Stimulated activated CD4-positive, alpha-beta T cell treated with anti-CD3 and anti-CD28 coated beads, Interleukin-15, amount 100 ng/mL, for 48 hours (primary cell): ENCODE data around the gene STRN4.
"Not testable (repeated sequence)": the region's sequence is repeated elsewhere in the genome, so short reads cannot be mapped to it uniquely, and the experiment has no call there.

Source experiments
- DNase-seq, 2 donors: peaks; one replicate each; pipeline ENCODE4 v3.0.0-alpha.2; 2020; ENCODE audit warnings: low read depth in 2 of 2

STRN4 gene

DNA sequence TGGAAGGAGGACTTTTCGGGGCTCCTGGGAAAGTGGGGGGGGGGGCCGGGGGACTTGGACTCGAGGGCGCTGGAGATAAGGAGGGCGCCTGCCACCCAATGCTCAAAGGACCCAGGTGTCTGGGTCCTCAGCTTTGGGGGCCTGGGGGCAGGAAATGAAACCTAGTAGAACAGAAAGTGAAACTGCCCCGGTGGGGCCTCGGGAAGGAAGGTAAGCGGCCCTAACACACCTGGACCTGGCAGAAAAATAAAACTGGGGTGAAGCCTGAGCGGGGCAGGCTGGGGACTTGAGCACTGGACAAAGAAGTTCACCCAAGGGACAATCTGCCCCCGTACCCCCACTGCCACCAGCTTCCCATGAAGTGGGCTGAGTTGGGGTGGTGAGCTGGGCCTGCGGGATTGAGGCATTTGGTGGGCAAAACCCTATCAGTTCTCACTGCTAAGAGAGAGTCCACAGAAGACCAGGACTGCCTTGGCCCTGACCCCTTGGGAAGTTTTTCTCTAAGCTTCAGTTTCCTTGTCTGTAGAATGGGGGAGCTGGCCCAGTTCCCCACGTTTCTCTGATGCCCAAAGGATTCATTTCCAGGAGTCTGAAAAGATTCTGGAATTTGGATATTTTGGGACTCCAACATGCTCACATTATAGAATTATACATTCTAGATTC, 31.7 kb downstream of the STRN4 start:
- DNase-seq = peak; percentile 26 to 46

DNA sequence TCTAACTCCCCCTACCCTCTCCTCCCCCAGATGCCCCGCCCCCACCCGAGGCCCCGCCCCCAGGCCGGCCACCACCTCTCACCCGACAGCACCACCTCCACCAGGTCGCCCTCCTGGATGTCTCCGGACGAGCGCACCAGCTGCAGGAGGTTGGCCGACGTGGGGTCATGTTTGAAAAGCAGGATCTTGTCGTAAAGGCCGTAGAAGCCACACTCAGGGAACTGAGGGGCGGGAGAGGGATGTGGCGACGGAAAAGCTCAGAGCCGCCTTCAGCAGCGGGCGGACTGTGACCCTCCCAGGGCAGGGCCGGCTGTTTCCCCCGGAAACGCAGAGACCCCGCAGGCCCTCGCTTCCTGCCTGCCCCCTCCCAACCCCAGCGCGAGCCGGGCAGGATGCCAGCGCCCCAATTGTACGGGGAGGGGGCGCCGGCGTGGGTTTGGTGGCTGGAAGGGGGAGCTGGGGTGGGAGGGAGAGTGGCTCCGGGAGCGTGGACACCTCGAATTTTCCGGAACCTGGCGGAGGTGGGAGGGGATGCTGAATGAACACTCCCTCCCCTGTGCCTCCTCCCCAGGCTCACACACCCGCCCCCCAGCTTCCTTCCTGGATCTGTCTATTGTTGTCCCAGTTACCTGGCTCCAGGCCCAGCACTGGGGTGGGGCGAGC, 32.3 kb downstream of the STRN4 start:
- peak; percentile 52 to 60 for DNase-seq

DNA sequence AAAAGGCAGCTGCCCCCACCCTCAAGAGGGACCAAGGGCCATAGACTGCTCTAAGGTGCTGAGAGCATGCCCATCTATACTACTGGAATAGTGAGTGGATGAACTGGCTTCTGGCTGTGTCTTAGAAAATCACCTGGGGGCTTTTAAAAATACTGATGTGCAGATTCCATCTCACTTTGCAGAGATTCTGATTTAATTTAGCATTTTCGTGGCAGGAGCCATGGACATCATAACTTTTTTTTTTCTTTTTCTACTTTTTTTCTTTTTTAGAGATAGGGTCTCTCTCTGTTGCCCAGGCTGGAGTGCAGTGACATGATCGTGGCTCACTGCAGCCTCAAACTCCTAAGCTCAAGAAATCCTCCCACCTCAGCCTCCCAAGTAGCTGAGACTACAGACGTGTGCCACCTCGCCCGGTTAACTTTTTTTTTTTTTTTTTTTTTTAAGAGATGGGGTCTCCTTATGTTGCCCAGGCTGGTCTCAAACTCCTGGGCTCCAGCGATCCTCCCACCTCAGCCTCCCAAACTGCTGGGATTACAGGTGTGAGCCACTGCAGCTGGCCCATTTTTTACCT, 33.4 kb downstream of the STRN4 start:
- not testable (repeated sequence) for DNase-seq

DNA sequence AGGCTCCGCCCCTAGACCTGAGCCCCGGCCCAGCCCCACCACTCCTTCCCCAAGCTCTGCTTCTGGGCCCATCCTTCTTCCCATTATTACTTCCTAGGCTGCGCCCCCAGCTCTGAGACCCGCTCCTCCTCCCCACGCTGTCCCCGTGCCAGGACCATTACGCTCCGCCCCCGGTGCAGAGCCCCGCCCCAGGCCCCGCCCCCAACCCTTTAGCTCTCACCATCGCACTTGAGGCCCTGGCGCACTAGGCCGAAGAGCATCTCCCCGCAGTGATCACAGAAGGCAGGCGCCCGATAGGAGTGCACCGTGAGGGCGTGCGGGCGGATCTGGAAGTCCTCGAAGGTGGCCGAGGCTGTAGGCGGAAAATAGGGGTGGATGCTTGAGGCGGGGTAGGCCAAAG, 35.6 kb downstream of the STRN4 start:
- no peak for DNase-seq

DNA sequence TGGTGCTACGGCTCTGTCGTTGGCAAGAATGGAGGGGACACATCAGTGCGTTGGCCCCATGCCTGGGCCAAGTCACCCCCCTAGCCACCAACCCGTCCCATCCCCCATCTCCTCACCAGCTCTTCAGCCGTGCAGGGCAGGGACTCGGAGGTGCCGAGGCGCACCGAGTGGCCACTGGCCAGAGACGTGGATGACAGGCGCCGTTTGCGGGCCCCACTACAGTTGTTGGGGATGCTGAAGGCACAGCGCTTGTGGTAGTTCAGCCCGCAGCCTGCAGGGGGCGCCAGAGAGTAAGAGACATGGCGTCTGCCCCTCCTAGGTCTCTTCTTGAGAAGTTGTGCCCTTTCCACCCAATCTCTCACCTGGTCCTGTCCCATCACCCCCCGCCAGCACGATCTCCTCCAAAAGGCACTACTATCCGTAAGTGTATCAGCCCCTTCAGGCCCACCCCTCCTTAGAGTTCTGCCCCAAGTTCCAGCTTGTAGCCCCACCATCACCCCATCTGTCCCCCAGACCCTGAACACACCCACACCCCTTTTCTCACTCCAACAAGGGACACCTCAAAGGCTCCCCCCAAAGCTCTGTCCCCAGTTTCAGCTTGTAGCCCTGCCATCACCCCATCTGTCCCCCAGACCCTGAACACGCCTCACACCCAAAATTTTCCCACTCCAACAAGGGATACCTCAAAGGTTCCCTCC, 41.7 kb downstream of the STRN4 start:
- peak; percentile 68 to 86 for DNase-seq

DNA sequence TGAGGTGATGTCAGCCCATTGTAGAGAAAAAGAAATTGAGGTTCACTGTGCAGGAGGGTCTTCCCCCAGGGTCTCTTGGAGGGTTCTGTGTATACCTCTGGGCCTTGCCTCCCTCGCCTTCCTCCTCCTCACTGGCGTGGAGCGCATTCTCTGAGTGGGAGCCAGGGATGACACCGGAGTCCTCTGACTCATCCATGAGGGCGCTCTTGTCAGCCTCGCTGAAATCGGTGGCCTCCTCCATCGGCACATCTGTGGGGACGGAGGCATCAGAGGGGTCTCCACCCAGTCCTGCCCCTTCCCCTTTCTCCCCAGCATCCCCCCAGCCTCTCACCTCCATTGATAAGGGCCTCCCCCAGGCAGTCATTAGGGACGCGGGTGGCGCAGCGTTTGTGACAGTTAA, 45.5 kb downstream of the STRN4 start:
- DNase-seq = no peak

DNA sequence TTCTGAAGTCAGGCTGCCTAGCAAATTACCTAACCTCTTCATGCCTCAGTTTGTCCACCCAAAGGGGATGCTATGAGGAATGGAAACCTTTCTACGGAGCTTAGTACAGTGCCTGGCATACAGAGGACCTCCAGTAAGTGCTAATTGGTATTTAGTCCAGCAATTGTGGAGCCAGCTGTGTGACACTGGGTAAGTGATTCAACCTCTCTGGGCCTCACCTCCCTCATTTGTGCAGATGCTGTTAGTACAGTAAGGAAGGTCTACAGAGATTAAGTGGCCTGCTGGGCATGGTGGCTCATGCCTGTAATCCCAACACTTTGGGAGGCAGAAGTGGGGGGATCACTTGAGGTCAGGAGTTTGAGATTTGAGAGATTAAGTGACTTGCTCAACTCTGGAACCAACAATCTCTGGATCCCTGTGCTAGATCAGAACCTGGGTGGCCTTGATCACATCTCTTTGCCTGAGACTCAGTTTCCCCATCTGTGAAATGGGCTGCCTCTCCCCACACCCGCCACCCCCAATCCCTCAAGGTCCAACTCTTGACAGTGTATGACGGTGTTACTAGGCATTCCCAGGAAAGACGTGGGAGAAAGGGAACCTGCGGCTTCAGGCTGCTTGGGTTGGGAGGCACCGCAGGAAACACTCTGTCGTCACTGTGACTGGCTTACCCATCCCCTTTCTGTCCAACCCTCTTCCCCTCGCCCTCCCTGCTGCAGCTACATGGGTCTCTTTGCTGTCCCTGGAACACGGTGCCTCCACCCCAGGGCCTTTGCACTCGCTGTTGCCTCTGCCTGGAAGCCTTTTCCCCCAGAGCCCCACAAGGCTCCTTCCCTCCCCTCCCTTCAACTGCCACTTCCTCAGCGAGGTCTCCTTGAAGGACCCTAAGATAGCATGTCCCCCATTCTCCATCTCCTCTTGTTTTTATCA, 47.6 kb downstream of the STRN4 start:
- DNase-seq = no peak

DNA sequence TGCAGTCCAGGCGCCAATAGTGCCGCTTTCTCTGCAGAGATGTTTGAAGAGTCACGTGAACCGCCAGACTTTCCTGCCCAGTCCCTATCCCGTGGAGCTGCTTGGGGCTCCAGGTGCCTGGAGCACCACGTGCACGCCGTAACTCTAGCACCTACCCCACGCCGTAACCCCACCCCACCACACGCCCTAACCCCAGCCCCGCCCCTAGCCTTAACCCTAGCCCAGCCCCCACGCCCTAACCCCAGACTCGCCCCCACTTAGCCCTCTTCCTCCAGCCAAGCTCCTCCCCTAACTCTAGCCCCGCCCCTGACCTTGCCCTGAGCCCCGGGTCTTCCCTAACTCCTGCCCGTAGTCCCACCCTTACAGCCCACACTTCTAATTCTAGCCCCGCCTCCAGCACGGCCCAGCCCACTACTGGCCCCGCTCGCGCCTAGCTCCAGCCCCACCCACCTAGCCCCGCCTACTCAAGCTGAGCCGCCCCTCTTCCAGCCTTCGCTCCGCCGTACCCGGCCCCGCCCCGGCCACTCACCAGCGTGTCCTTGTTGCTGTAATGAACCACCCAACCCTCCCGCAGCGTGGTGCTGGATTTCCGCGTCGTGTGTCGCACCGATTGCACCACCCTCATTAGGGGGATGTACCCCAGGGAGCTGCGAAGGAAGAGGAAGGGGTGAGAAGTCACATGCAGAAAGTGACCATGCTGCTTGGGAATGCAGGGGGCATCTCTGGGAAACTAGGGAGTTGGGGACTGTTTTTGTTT, 48.9 kb downstream of the STRN4 start:
- no peak for DNase-seq

DNA sequence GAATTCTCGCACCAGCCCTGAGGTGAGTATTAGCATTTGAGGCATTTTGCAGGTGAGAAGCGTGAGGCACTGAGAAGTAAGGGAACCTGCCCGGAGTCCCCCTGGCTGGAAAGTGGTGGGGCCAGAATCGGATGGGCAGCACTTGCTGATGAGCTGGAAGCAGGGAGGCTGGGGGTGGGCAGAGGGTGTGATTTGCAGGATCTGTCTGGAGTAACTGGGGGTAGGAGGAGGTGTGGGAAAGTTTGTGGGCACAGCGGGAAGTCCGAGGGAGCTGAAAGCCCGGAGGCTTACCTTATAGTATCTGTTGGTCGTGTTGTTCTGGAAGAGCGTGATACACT, 49.4 kb downstream of the STRN4 start:
- DNase-seq = no peak

DNA sequence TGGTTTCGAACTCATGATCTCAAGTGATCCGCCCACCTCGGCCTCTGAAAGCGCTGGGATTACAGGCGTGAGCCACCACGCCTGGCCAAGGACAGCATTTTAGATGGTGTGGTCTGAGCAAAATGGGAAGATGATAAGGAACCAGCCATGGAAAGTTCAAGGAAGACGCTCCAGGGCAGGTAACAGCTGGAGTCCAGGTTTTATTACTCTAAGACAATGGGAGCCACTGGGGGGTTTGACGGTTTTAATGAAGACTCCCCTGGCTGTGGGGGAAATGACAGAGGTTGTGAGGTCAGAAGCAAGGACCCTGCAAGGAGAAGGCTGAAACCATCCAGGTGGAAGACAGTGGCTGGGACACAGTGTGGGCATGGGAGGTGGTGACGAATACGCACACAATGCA, 50.2 kb downstream of the STRN4 start:
- DNase-seq = no peak

DNA sequence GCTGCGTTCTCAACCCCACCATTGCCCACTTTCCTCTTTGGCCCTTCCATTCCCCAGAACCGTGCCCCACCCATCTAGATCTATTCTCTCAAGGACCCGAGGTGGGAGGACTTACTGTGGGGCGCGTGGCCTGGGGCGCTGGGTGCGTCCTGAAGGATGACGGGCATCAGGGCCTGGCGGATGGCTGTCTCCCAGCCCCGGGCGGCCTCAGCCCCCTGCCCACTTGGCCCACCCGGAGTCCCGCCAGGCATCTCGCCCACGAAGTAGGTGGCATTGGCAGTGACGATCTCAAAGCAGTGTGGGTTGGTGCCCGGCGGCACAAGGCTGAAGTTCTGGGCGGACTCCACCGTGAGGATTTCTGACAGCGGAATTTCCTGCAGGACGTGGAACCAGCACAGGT, 52.5 kb downstream of the STRN4 start:
- DNase-seq = no peak

DNA sequence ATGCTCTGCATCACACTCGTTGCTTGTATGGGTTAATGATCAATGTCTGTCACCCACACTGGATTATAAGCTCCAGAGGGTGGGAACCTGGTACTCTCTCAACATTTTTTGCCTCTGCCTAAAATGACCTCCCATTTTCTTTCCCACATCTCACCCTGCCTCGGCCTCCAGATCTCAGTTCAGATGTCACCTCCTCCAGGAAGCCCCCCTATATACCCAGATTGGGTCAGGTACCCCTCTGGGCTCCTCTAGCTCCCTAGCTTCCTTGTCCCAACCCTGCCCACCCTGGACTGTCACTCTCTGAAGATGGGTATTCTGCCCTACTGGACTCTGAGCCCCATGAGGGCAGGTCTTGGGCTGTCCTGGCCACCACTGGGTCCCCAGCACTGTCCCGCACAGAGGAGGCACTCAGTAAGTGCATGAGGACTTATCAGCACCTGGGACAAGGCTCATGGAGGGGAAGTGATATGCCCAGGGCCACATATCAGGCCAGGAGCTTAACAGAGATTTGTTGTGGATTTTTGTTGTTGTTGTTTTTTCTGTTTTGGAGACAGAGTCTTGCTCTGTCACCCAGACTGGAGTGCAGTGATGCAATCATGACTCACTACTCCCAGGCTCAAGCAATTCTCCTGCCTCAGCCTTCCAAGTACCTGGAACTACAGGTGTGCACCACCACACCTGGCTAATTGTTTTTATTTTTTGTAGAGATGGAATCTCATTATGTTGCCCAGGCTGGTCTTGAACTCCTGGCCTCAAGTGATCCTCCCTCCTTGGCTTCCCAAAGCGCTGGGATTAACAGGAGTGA, 53.1 kb downstream of the STRN4 start:
- no peak for DNase-seq

DNA sequence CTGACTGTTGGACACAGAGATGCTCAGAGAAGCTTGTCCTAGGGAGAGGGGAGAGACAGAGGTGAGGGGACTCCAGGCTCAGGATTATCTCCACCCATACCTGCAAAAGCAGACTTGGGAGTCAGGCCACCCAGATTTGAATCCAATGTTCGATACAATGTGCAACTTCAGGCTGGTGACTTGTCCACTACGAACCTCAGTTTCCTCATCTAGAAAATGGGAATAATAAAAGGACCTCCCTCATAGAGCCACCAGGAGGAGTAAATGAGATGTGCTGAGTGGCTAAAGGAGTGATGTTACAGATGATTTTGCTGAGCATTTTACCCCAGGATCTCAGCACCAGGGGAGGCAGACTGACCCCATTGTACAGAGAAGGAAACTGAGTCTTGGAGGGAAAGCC, 54.3 kb downstream of the STRN4 start:
- no peak for DNase-seq

DNA sequence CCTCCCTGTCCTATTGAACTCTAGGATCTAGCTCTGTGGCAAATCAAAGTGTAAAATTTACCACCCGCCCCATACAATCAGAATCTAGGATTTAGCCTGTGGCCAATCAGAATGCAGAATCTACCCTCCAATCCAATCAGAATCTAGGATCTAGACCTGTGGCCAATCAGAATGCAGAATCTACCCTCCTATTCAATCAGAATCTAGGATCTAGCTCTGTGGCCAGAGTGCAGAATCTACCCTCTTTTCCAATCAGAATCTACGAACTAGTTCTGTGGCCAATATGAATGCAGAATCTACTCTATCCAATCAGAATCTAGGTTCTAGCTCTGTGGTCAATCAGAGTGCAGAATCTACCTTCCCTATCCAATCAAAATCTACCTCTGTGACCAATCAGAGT, 55.1 kb downstream of the STRN4 start:
- no peak for DNase-seq

DNA sequence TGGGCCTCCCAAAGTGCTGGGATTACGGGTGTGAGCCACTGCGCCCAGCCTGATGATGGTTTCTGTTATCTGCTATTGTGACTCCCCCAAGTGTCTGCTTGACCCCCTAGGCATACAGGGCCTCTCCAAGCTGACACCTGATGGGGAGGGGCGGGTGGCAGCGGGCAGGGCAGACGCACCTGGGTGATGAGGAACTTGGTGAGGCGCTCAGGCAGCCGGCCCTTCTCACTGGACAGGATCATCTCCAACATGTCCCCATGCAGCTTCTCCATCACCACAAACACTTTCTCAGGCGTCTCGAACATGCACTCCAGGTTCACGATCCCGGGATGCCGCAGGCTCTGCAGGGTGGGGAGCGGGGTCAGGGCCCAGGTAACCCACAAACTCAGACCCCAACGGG, 56.9 kb downstream of the STRN4 start:
- DNase-seq = no peak

DNA sequence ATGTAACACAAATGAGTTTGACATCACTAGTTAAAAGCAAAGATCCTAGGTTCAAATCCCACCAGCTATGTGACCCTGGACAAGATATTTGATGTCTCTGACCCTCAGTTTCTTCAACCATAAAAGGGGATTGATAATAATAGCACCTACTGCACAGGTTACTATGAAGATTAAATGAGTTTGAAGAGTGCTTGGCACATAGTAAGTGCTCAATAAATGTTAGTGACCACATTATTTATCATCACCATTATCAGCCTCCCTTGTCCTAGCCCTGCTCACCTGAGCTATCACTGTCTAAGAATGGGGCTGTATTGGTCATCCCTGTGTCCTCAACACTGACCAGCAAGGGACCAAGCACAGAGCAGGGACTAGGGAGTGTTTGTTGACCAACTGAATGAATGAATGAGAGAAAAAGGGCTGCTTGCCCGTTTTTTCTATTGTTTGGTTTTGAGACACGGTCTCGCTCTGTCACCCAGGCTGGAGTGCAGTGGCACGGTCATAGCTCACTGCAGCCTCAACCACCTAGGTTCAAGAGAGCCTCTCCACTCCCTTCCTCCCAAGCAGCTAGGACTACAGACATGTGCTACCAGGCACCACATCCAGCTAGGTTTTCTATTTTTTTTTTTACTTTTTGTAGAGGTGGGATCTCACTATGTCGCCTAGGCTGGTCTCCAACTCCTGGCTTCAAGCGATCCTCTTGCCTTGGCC, 58.7 kb downstream of the STRN4 start:
- no peak for DNase-seq

DNA sequence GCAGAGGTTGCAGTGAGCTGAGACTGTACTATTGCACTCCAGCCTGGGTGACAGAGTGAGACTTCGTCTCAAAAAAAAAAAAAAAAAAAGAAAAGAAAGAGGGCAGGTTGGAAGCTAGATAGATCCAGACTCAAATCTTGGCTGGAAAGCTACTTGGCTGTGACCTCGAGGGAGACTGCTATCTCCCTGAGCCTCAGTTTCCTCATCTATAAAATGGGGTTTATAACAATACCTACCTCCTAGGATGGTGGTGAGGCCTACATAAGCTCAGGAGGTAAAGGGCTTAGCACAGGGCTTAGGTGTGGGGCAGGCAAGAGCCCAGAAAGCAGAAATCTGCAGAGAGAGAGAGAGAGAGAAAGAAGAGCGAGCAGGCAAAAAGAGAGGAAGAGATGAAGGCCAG, 61.1 kb downstream of the STRN4 start:
- DNase-seq = no peak

DNA sequence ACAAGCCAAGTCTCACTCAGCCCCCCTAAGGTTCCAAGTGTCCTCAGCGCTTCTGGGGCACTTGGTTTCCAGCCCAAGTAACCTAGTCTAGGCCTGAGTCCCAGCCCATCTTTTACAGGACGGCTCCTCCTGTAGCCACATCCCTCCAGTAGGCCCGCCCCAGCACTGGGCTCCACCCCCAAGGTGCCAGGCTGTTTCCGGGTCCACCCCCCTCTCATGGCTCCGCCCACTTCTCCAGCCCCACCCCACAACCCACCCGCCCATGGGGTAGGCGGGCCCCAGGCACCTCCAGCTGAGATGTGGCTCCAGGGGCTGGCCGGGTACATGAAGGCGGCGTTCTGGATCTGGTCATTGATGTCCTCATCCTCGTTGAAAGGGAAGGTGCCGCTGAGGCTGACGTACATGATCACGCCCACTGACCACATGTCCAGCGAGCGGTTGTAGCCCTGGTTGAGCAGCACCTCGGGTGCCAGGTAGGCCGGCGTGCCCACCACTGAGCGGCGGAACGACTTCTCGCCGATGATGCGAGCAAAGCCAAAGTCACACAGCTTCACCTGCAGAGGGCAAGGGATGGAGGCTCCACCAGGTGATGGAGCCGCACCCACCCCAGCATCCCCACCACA, 68.0 kb downstream of the STRN4 start:
- peak; percentile 53 to 62 for DNase-seq
